Globus pallidus (tissue), 1 donor: Measurements from ENCODE around the gene ACOT11.

Source experiments
- DNase-seq: peaks from one replicate; pipeline ENCODE4 v3.0.0-alpha.2; 2015; ENCODE audit warnings: low spot score

ACOT11 gene

GRCh38 chr1:54585181-54586066, 37.4 kb downstream of the ACOT11 start:
- no peak for DNase-seq

DNA sequence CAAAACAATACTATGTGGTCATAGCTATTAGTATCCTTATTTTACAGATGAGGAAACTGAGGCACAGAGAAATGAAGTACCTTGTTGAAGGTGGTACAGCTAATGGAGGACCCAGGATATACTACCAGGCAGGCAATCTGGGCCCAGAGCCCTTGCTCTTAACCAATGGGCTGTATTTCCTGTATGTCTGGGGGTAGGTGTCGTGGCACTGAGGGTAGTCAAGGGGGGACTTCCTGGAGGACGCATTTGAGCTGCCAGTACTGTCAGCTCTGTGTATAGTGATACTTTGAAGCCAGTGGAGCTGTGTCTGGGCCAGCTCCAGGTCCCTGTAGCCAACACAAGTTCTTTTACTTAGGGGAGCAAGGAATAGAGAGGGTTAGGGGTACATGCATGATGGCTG, 40.3 kb downstream of the ACOT11 start:
- DNase-seq: no peak

- no peak for DNase-seq
Measured at GRCh38 chr1:54591127-54591756, 43.2 kb downstream of the ACOT11 start.

DNA sequence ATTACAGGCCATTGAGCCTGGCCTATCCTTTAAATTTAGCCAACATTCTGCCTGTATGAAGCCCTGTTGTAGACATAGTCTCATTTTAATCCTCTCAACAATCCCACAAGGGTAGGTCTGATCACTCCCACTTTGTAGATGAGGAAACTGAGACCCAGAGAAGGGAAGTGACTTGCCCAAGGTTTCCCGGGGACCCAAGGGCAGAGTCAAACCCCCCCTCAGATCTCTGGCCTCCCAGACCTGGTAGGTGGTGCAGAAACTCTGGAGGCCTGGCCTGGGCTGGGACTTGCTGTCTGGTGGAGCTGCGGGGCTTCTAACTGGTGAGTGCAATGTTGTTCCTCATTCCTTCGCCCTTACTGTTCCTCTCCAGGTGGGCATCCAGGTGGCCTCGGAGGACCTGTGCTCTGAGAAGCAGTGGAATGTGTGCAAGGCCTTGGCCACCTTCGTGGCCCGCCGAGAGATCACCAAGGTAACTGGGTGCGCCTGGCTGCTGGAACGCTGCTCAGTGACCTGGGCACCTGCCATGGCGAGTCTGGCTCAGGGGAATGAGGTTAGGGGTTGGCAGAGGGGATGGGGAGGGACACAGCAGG, 45.6 kb downstream of the ACOT11 start:
- DNase-seq: no peak

DNA sequence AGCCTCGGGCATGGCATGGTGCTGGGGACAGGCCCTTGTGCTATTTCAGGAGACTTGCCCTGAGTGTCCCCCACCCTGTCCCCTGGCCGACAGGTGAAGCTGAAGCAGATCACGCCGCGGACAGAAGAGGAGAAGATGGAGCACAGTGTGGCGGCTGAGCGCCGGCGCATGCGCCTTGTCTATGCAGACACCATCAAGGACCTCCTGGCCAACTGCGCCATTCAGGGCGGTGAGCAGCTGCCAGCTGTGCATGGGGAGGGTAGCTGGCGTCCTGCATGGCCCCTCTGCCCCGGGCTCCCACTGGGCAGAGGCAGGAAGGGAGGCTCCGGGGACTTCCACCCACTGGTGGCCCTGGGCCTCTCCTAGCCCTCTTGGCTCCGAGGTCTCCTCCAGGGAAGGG, 46.4 kb downstream of the ACOT11 start:
- no peak for DNase-seq

DNA sequence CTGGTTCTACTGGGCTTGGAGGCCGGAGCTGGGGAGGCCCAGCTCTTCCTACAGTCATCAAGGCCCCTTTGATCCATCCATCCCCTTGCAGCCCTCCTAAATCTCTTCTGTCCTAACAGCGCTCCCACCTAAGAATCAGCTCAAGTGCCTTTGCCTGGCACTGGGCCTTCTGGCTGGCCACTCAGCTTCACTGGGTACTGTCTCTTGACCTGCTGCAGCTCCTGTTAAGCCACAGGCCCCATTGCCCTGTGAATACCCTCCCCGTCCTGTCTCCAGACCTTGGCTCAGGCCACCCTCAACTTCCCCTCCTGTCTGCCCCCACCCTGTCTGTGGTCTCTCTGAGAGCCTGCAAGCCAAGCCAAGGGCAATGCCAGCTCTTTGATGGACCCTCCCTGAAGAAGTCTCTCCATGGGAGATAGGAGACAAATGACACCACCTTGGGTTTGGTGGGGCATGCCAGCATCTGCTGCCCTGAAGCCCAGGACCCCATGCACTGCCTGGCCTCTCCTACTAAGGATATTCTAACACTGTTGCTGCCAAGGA, 48.0 kb downstream of the ACOT11 start:
- no peak for DNase-seq

DNA sequence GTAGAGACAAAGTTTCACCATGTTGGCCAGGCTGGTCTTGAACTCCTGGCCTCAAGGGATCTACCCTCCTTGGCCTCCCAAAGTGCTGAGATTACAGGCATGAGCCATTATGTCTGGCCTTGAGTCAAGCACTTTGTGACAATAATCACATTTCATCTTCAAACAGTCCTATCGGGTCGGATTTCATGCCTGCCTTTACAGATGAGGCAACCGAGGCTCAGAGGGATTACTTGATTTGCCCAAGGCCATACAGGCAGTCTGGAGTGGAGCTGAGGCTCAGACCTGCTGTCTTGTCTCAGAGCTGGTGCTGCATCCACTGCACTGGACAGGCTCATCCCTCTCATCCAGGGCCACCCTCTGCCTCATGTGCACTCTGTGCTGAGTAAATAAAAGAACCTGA, 48.7 kb downstream of the ACOT11 start:
- no peak for DNase-seq

DNA sequence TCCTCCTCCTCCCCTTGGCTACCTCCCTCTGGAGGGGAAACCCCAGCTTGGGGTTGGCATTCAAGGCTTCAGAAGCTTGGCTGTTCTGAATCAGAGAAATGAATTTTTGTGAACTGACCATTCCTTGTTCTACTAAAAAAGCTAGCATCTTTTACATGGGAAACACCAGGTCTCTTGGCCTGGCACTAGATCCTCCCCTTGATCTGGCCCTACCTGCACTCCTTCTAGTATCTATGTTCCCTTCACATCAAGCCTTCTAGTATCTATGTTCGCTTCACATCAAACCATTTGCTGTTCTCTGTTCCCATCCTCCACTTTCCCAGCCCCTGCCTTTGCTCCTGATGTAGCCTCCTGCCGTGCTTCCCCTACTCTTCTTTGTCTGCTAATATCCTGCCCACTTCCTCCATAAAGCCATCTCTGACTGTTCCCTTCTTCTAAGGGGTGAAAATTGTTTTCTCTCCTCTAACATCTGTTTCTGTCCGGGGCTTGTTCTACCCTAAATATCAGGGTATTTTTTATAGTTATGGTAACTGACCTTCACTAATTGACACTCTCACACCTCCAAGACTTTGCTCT, 49.5 kb downstream of the ACOT11 start:
- DNase-seq: no peak

DNA sequence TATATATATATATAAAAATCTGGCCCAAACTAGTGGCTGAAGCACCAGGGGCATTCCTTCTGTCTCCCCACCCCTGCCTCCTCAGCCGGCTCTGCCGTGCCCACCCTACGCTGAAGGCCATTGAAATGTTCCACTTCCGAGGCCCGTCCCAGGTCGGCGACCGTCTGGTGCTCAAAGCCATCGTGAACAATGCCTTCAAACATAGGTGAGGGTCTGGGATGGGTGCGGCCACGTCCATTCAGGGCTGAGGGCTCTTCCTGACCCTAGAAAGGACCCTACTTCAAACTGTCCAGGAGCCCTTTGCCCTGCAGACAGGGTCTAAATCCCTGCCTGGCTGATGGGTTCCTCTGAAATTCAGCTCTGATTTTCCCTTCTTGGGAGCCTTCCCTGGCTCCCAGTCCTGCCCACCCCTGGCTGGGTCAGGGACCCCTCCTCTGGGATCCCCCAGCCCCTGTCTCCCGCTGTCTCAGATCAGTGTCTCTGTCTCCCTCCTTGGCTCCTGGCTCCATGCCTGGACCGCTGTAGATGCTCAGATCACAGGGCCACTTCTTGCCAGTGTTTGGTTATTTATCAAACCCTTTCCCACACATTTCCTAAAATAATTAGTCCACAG, 51.3 kb downstream of the ACOT11 start:
- DNase-seq: no peak

DNA sequence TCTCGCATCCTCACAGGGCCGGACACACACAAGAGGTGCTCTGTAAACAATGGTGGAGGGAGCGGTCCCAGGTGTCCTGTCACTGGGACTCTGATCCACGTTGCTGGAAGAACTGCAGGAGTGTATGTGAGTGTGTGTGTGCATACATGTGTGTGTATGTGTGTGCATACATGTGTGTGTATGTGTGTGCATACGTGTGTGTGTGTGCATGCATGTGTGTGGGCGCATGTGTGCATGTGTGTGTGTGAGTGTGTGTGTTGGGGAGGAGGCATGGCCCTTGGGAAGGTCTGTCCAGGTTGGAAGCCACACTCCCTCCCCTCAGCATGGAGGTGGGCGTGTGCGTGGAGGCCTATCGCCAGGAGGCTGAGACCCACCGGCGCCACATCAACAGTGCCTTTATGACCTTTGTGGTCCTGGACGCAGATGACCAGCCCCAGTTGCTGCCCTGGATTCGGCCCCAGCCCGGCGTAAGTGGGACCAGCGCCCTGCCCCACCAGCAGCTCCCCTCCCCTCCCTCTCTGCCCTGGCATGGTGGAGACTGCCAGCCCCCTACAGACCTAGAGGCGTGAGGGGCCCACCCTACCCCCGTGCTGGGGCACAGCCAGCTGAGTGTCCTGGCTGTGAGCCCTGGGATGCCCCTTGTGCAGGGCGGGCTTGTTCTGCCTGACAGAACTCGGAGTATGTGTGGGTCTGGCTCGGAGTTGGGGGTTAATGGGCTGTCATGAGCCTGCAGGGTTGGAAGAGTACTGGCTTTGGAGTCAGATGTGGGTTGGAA, 53.1 kb downstream of the ACOT11 start:
- DNase-seq: no peak

- DNase-seq: no peak
Measured at GRCh38 chr1:54601730-54602129, 53.7 kb downstream of the ACOT11 start.

- DNase-seq: no peak
Measured at GRCh38 chr1:54602554-54602953, 54.5 kb downstream of the ACOT11 start.

- DNase-seq: no peak
Measured at GRCh38 chr1:54603241-54603640, 55.2 kb downstream of the ACOT11 start.

DNA sequence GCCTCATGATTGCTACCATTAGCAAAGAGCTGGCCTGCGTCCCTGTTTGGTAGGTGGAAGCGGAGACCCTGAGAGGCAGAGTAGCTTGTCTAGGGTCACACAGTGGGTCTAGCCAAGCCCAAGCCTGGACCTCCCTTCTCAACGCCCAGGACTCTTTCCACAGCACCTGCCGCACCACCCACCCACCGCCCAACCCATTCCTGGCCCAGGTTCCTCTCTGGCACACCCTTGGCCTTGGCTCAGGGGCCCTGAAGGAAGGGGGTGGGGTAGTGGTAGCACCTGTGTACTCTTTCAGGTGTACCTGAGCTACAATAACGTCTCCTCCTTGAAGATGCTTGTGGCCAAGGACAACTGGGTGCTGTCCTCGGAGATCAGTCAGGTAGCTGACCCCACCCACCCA, 56.0 kb downstream of the ACOT11 start:
- no peak for DNase-seq

- no peak for DNase-seq
Measured at GRCh38 chr1:54604572-54605370, 56.7 kb downstream of the ACOT11 start.

GRCh38 chr1:54606096-54606989, 58.3 kb downstream of the ACOT11 start:
- DNase-seq: no peak

DNA sequence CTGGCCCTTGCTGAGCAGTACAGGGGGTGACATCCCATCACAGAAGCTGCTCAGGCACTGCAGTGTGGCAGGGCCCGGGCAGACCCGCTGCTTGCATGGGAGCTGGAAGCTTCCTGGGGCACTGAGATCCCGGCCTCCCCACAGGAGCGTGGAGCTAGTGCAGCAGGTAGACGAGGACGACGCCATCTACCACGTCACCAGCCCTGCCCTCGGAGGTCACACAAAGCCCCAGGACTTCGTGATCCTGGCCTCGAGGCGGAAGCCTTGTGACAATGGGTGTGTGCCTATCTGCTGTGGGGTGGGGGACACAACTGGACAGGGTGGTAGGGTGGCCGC, 58.9 kb downstream of the ACOT11 start:
- no peak for DNase-seq

DNA sequence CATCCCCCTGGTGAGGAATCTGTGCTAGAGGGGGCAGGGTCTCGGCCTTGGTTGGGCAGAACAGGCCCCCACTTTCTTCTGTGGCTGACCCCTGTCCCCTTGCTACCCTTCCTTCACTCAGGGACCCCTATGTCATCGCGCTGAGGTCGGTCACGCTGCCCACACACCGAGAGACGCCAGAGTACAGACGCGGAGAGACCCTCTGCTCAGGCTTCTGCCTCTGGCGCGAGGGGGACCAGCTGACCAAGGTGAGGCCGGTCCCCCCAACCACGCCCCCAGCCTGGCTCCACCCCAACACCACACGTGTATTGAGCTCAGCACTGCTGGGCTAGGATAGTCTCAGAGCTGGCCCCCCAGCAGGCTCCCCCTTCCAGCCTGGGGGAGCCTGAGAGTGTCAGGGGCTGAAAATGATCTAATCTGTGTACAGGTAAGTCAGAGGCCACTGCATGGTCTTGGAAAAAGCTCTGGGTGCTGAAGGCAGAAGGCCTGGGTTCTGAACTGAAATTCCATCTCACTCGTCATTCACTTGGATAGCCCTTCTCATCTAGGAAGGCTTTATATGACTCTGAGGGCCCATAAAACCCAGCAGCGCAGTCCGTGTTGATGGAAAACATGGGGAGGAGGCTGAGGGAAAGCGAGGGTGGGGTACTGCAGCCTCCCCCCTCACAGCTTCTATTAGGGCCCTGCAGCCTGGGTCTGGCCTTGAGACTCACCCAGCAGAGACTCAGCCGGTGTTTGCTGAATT, 60.0 kb downstream of the ACOT11 start:
- DNase-seq: no peak
